Activated effector memory CD4-positive, alpha-beta T cell treated with anti-CD3 and anti-CD28 coated beads, Interleukin-2, amount 50 U/mL, for 16 hours (primary cell): ENCODE results near the gene RNF121.

ENCODE experiments used
- DNase-seq: peaks from one replicate; pipeline ENCODE4 v3.0.0-alpha.2; 2020

The RNF121 gene

GRCh38 chr11:71990701-71991100 lies 61.9 kb downstream of the RNF121 start:
- DNase-seq: no peak

GRCh38 chr11:71991494-71991893 lies 62.6 kb downstream of the RNF121 start:
- no peak for DNase-seq

GRCh38 chr11:71992136-71992730 lies 63.4 kb downstream of the RNF121 start:
- DNase-seq: no peak

GRCh38 chr11:71994786-71995185 lies 65.9 kb downstream of the RNF121 start:
- DNase-seq: no peak

- DNase-seq: no peak
Measured at GRCh38 chr11:71995726-71996291, 67.0 kb downstream of the RNF121 start.

GRCh38 chr11:71996517-71996916 lies 67.7 kb downstream of the RNF121 start:
- DNase-seq: no peak

GRCh38 chr11:71996946-71997345 lies 68.1 kb downstream of the RNF121 start:
- DNase-seq: no peak

GRCh38 chr11:71997594-71997993 lies 68.7 kb downstream of the RNF121 start:
- no peak for DNase-seq

GRCh38 chr11:71998061-71998460 lies 69.2 kb downstream of the RNF121 start:
- DNase-seq: no peak

GRCh38 chr11:71998649-71999310 lies 69.9 kb downstream of the RNF121 start, which contains the start of gene IL18BP:
IL18BP (plus strand) TSS chr11:71998909; CDS start chr11:71999985, 1,076 bp downstream.
- DNase-seq: peak; percentile 72

- no peak for DNase-seq
Measured at GRCh38 chr11:71999362-71999761, 70.5 kb downstream of the RNF121 start.

GRCh38 chr11:71999798-72000197 lies 71.0 kb downstream of the RNF121 start:
- no peak for DNase-seq

GRCh38 chr11:72000202-72000867 lies 71.5 kb downstream of the RNF121 start:
- no peak for DNase-seq

GRCh38 chr11:72001285-72001684 lies 72.4 kb downstream of the RNF121 start:
- DNase-seq: no peak

- DNase-seq: no peak
Measured at GRCh38 chr11:72001834-72002591, 73.2 kb downstream of the RNF121 start.

GRCh38 chr11:72002841-72003775 lies 74.3 kb downstream of the RNF121 start:
- no peak for DNase-seq

- DNase-seq: no peak
Measured at GRCh38 chr11:72003776-72004171, 74.9 kb downstream of the RNF121 start.

- no peak for DNase-seq
Measured at GRCh38 chr11:72004515-72005346, 75.9 kb downstream of the RNF121 start.

GRCh38 chr11:72005347-72006260 lies 76.8 kb downstream of the RNF121 start:
- no peak for DNase-seq
